ENCODE data around the gene GNAZ. TPM values are rescaled to one million over a fixed set of nuclear protein-coding genes. Genes with fewer than 3 reads are reported as not detected.

The GNAZ gene
- total and polyA plus RNA-seq, 2 of the 8 experiments (the other 6 are each of a cell fraction or from before 2014, with no cell fraction given) = 6.6 to 9.6 TPM

- H4K5ac ChIP-seq (ENCODE audit: insufficient read length, low read depth, low read length) = no peak overlapping the region
- no peak overlapping the region for H3K14ac ChIP-seq (ENCODE audit: insufficient read length)
- no peak overlapping the region for H3K4me3 ChIP-seq (ENCODE audit: extremely low read depth in 1 of 4, insufficient read depth in 2 of 4, low read depth in 3 of 4, low read length in 4 of 4)
- WGBS, 2 experiments (ENCODE audit: extremely low coverage in 1 of 2, insufficient coverage in 1 of 2, insufficient read length in 1 of 2, insufficient replicate concordance in 2 of 2, low coverage in 1 of 2, low lambda C conversion rate in 2 of 2, missing lambda C conversion rate in 1 of 2) = 85% methylated on average over 10 of the region's 10 CpGs; no CpG with 5 or more reads in 1 of the 2 experiments
- H4K20me1 ChIP-seq (replicated peaks in 1 of 2; ENCODE audit: control insufficient read depth in 1 of 2, insufficient read depth in 2 of 2, low read length in 2 of 2) = no peaks in the 10 kb centered on the region
- DNase-seq (ENCODE audit: low read depth in 1 of 2, low spot score in 2 of 2) (no peak), FAIRE-seq (no peak)
- no peak overlapping the region for H4K8ac ChIP-seq (ENCODE audit: extremely low read depth, insufficient read depth, low read length)
- H3K4me2 ChIP-seq (ENCODE audit: insufficient read depth in 1 of 2, low read depth in 2 of 2, low read length in 2 of 2) = no peak overlapping the region
- H3K27ac ChIP-seq (ENCODE audit: low read depth, low read length) = no peak overlapping the region
- H3K9ac ChIP-seq (replicated peaks in 1 of 4; ENCODE audit: extremely low read depth in 1 of 4, low read depth in 3 of 4, low read length in 3 of 4) = no peak overlapping the region
- H3K36me3 ChIP-seq (ENCODE audit: control insufficient read depth in 2 of 4, insufficient read depth in 4 of 4, low read length in 3 of 4) = no peaks in the 10 kb centered on the region
- no peak overlapping the region for H3K18ac ChIP-seq (ENCODE audit: extremely low read depth, low read length)
- no peak overlapping the region for H3K56ac ChIP-seq (replicated peaks; ENCODE audit: insufficient read length, low read depth, low read length)
- no peak overlapping the region for H3K23ac ChIP-seq (ENCODE audit: insufficient read length)
- ChIA-PET POLR2A (ENCODE audit: partially characterized antibody) (no interaction called here), CTCF (ENCODE audit: partially characterized antibody) (interaction anchor here (0.7 to 24.3 kb wide), 7 partner anchors 9 to 669 kb away, joined by 3 to 384 read pairs (median 7); partner anchors contain the start of gene RSPH14)
- peaks cover 0 to 6% (median 2%) of the 10 kb centered on the region in 4 experiments; a peak in 3 of 7 replicates for H3K4me1 ChIP-seq (replicated peaks in 1 of 4; ENCODE audit: control insufficient read depth in 3 of 4, insufficient read depth in 4 of 4, low read length in 3 of 4)
- H4K91ac ChIP-seq (replicated peaks; ENCODE audit: insufficient read length, low read length) = no peak overlapping the region
- H2AK5ac ChIP-seq (ENCODE audit: low read depth, low read length) = no peak overlapping the region
- H3K27me3 ChIP-seq (replicated peaks in 1 of 4; ENCODE audit: control insufficient read depth in 3 of 4, extremely low read depth in 1 of 4, insufficient read depth in 3 of 4, low read length in 3 of 4) = peaks cover 0 to 5% (median 0%) of the 10 kb centered on the region in 4 experiments; a peak in 2 of 7 replicates
- no peak overlapping the region for H2BK5ac ChIP-seq (ENCODE audit: low read depth, low read length)
- no peaks in the 10 kb centered on the region for H3K79me1 ChIP-seq (ENCODE audit: low read depth, low read length)
- no peaks in the 10 kb centered on the region for H3K23me2 ChIP-seq (ENCODE audit: low read depth, low read length)
- H3K4ac ChIP-seq (replicated peaks; ENCODE audit: insufficient read length, low read depth, low read length) = no peak overlapping the region
- H3K79me2 ChIP-seq (ENCODE audit: control insufficient read depth in 1 of 2, insufficient read depth in 2 of 2, low read length in 2 of 2) = no peaks in the 10 kb centered on the region
- H2BK120ac ChIP-seq (replicated peaks; ENCODE audit: low read depth, low read length) = no peak overlapping the region
- no peak overlapping the region for H2BK12ac ChIP-seq (ENCODE audit: low read depth, low read length)
- H2AFZ ChIP-seq (ENCODE audit: low read length) = no peak overlapping the region
- no peak overlapping the region for H2BK20ac ChIP-seq (ENCODE audit: low read length)
- no peaks in the 10 kb centered on the region for H3K9me3 ChIP-seq (ENCODE audit: insufficient read depth in 2 of 2, low read depth in 1 of 2, low read length in 1 of 2)
- H2BK15ac ChIP-seq (ENCODE audit: low read length) = no peak overlapping the region
- TF ChIP-seq HDAC2 (IDR thresholded peaks at IDR 0.05; ENCODE audit: borderline replicate concordance in 1 of 2, low read depth in 2 of 2, low read length in 2 of 2) (no peak), POLR2AphosphoS5 (IDR thresholded peaks at IDR 0.05; ENCODE audit: low read depth, low read length) (no peak), CEBPB (IDR thresholded peaks at IDR 0.05; ENCODE audit: low read depth, low read length) (no peak), TEAD4 (IDR thresholded peaks at IDR 0.05; ENCODE audit: low read depth, low read length) (no peak), BACH1 (IDR thresholded peaks at IDR 0.05; ENCODE audit: low read length) (no peak), KDM1A (IDR thresholded peaks at IDR 0.05; ENCODE audit: borderline replicate concordance, low read length) (no peak), KDM4A (IDR thresholded peaks at IDR 0.05; ENCODE audit: low read depth, low read length, severe bottlenecking) (no peak), TBP (IDR thresholded peaks at IDR 0.05; ENCODE audit: low read depth, low read length) (no peak), CHD2 (IDR thresholded peaks at IDR 0.05; ENCODE audit: low read length) (no peak), BCL11A (IDR thresholded peaks at IDR 0.05; ENCODE audit: low read depth in 2 of 2, low read length in 2 of 2) (no peak), NRF1 (IDR thresholded peaks at IDR 0.05; ENCODE audit: low read depth, low read length) (no peak), ATF2 (IDR thresholded peaks at IDR 0.05; ENCODE audit: low read length) (no peak)
Observed at GRCh38 chr22:23132376-23133091, 62.2 kb downstream of the GNAZ start.
